Breast epithelium (tissue), 4 donors: ENCODE measurements around the gene COL6A1. TPM values are rescaled to one million over a fixed set of nuclear protein-coding genes. Genes with fewer than 3 reads are reported as not detected.

ENCODE experiments used
- DNase-seq, 2 donors: peaks; one replicate each; pipeline ENCODE4 v3.0.0-alpha.2; 2019; ENCODE audit warnings: low spot score in 2 of 2
- H3K27ac ChIP-seq, 2 donors: fragments of 200-600 bp; sonication (generic) in 1 of 2; one replicate each; pipeline ENCODE4 v1.5.1; 2016 to 2019; ENCODE audit warnings: mild to moderate bottlenecking in 1 of 2
- H3K27me3 ChIP-seq, 2 donors: fragments of 200-600 bp; sonication (generic) in 1 of 2; one replicate each; pipeline versions ENCODE4 v1.5.1 to v1.6.0; 2017 to 2019; ENCODE audit warnings: control low read depth in 1 of 2, mild to moderate bottlenecking in 1 of 2
- H3K36me3 ChIP-seq: fragments of 200-600 bp; one replicate; pipeline ENCODE4 v1.5.1; 2019
- H3K4me1 ChIP-seq, 2 donors: fragments of 200-600 bp; sonication (generic); one replicate each; pipeline ENCODE4 v1.5.1; 2016 to 2019; ENCODE audit warnings: control low read depth in 1 of 2
- H3K4me3 ChIP-seq, 3 donors: fragments of 200-600 bp; sonication (generic); 1 replicate in 2 of 3; 2 replicates in 1 of 3; pipeline ENCODE4 v1.5.1; 2016 to 2019; ENCODE audit warnings: mild to moderate bottlenecking in 3 of 3, moderate library complexity in 2 of 3
- H3K9me3 ChIP-seq, 2 donors: fragments of 200-600 bp; sonication (generic) in 1 of 2; one replicate each; pipeline ENCODE4 v1.5.1; 2016 to 2019; ENCODE audit warnings: control low read depth in 1 of 2
- POLR2A ChIP-seq: fragments of 450-650 bp; IDR thresholded peaks from one replicate; pipeline ENCODE4 v1.6.1; 2016; ENCODE audit warnings: antibody characterized with exemption, mild to moderate bottlenecking, moderate library complexity
- POLR2AphosphoS5 ChIP-seq, 3 donors: sonication (generic); formaldehyde crosslinking; IDR thresholded peaks; one replicate each; pipeline ENCODE4 v1.6.1; 2017; ENCODE audit warnings: antibody characterized with exemption in 3 of 3
- intact Hi-C: fragments of 100-400 bp; cut with DNase I; formaldehyde crosslinking; loops from one replicate; pipeline ENCODE4 v1.15.1; 2023; ENCODE audit warnings: low total_unique reads
- total RNA-seq, 3 donors: library from RNA; depleted of rRNA; stranded (reverse); fragments of >200 nt; gene quantifications; one replicate each; pipeline ENCODE4 v1.1.0, GENCODE V29; 2016
- TF ChIP-seq, protein P1 (sequence below), 3 donors: fragments of 450-650 bp; IDR thresholded peaks; one replicate each; pipeline ENCODE4 v1.5.1; 2016 to 2017; ENCODE audit warnings: antibody characterized with exemption in 3 of 3, mild to moderate bottlenecking in 3 of 3, moderate library complexity in 3 of 3

The COL6A1 gene
- total RNA-seq, 3 donors from 2014 or later: 137 to 527 (median 201) TPM

DNA sequence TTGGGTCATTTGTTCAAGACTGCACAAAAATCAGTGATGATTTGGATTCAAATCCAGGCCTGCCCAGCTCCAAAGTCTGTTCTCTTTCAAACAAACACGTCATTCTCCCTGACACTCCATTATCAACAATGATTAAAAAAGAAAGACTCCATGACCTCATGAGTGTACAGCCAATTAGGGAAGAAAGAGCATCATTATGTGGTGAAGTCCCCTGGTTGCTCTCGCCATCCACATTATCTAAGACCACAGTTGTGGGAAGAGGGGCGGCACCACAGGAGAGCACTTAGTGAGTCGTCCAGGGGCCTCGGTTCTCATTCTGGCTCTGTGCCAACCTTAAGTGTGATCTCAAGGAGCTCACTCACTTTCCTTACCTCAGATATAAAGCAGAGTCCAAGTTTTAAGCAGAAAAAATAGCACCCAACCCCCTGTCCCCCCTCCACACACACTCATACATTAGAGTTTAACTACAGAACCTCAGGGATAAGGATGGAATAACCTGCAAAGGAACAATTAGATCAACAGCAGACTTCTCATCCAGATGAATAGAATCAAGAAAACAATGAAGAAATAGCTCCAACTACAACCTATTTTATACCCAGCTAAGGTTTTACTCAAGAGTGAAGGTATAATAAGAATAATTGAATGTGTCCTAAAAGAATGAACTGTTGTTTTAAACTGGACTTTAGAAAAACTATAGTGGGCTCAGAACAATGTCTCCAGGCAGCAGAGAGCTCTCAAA is 47.8 kb downstream of the COL6A1 start:
- peak overlapping the region in 1 of 2 donors; percentile 80 for H3K27ac ChIP-seq
- no peaks in the 10 kb centered on the region for H3K27me3 ChIP-seq
- TF ChIP-seq POLR2AphosphoS5 (IDR thresholded peaks at IDR 0.05): no peak
- TF ChIP-seq, protein P1, sequence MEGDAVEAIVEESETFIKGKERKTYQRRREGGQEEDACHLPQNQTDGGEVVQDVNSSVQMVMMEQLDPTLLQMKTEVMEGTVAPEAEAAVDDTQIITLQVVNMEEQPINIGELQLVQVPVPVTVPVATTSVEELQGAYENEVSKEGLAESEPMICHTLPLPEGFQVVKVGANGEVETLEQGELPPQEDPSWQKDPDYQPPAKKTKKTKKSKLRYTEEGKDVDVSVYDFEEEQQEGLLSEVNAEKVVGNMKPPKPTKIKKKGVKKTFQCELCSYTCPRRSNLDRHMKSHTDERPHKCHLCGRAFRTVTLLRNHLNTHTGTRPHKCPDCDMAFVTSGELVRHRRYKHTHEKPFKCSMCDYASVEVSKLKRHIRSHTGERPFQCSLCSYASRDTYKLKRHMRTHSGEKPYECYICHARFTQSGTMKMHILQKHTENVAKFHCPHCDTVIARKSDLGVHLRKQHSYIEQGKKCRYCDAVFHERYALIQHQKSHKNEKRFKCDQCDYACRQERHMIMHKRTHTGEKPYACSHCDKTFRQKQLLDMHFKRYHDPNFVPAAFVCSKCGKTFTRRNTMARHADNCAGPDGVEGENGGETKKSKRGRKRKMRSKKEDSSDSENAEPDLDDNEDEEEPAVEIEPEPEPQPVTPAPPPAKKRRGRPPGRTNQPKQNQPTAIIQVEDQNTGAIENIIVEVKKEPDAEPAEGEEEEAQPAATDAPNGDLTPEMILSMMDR (IDR thresholded peaks at IDR 0.05): no peak
- no peak for TF ChIP-seq POLR2A
- H3K9me3 ChIP-seq: no peaks in the 10 kb centered on the region
- intact Hi-C loops: no loop called here
- no peaks in the 10 kb centered on the region for H3K36me3 ChIP-seq
- no peak overlapping the region for H3K4me3 ChIP-seq
- DNase-seq: no peak
- H3K4me1 ChIP-seq: no peaks in the 10 kb centered on the region

DNA sequence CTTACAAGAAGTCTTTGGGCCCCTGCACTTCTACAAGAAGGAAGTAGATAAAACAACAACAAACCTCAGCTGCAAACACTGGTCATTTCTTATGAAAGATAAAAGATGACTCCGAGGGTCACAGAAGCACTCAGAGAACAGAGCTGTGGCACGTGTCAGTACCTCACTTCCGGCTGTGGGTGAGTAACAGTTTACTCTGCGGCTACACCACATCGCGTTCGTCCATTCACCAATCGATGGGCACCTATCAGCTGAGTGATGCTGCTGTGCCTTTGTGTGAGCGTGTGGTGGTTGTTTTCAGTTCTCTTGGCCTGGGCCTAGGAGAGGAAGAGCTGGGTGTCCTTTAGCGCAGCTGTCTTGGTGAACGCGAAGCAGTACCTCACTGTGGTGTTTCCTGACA is 49.9 kb downstream of the COL6A1 start:
- no peak overlapping the region for H3K27ac ChIP-seq
- no peaks in the 10 kb centered on the region for H3K27me3 ChIP-seq

DNA sequence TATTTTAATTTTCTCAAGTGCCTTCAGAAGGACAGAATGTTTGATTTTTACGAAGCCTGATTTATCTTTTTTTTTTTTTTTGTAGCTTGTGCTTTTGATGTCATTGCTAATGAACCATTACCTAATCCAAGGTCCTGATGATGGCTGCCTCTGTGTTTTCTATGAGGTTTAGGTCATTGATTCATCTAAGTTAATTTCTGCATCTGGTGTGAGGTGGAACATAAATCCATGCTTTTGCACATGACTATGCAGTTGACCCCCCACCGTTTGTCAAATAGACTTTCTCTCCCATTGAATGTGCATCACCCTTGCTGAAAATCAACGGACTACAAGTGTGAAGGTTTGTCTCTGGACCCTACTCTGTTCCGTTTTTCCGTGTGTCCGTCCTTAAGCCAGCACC is 50.5 kb downstream of the COL6A1 start:
- no peaks in the 10 kb centered on the region for H3K9me3 ChIP-seq
- H3K27me3 ChIP-seq: no peaks in the 10 kb centered on the region
- H3K4me3 ChIP-seq: no peak overlapping the region
- no peaks in the 10 kb centered on the region for H3K4me1 ChIP-seq
- H3K36me3 ChIP-seq: no peaks in the 10 kb centered on the region
- intact Hi-C loops: no loop called here
- TF ChIP-seq POLR2A (no peak), POLR2AphosphoS5 (IDR thresholded peaks at IDR 0.05) (no peak)
- TF ChIP-seq, protein P1 (IDR thresholded peaks at IDR 0.05): no peak
- H3K27ac ChIP-seq: no peak overlapping the region
- DNase-seq: no peak

More for the DNA sequence above, 49.9 kb downstream of the COL6A1 start:
- Histone ChIP-seq H3K4me1 (no peaks in the 10 kb centered on the region), H3K36me3 (no peaks in the 10 kb centered on the region), H3K9me3 (no peaks in the 10 kb centered on the region), H3K4me3 (no peak overlapping the region)
- TF ChIP-seq, protein P1 (IDR thresholded peaks at IDR 0.05): no peak
- no peak for DNase-seq
- intact Hi-C loops: no loop called here

DNA sequence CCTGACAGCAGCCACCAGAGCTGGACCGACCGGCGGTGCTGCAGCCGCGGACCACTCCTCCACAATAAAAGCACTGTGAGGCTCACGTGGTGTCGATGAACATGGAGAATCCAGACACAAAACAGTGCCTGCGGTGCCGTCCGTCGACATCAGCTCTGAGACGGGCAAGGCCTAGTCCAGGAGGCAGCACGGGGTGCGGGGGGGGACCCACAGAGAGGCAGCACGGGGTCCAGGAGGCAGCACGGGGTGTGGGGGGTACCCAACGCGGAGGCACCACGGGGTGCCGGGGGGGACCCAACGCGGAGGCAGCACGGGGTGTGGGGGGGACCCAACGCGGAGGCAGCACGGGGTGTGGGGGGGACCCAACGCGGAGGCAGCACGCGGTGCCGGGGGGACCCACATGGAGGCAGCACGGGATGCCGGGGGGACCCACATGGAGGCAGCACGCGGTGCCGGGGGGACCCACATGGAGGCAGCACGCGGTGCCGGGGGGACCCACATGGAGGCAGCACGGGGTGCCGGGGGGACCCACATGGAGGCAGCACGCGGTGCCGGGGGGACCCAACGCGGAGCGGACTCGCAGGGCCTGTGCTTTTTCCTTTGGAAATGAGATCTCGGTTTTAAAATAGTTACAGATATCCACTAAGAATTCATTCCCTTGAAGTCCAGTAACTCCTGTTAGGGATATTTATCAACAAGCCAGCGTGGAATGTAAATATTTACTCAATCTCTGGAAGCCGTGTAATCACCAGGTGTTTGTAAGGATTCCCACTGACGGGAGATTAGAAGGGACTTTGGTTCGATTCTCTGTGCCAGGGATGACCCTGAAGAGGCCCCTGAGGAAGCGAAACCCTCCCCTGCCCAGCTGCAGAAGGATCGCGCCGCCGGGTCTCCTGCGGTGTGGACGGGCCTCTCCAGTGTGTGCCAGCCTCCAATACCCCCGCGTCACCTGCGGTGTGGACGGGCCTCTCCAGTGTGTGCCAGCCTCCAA is 52.1 kb downstream of the COL6A1 start:
- Histone ChIP-seq H3K36me3 (no peaks in the 10 kb centered on the region), H3K27me3 (no peaks in the 10 kb centered on the region), H3K4me1 (no peaks in the 10 kb centered on the region), H3K27ac (no peak overlapping the region), H3K4me3 (no peak overlapping the region), H3K9me3 (no peaks in the 10 kb centered on the region)
- no peak for DNase-seq
- intact Hi-C loops: no loop called here
- TF ChIP-seq, protein P1 (IDR thresholded peaks at IDR 0.05): no peak
- TF ChIP-seq POLR2AphosphoS5 (IDR thresholded peaks at IDR 0.05): no peak
- TF ChIP-seq POLR2A: no peak
